8988T (cell line): ENCODE measurements around the gene LUZP4.
"Not testable (repeated sequence)": the region's sequence is repeated elsewhere in the genome, so short reads cannot be mapped to it uniquely, and the experiment has no call there.

Experiments
- DNase-seq: peaks from one replicate; pipeline ENCODE4 v3.0.0; 2011

The LUZP4 gene, protein sequence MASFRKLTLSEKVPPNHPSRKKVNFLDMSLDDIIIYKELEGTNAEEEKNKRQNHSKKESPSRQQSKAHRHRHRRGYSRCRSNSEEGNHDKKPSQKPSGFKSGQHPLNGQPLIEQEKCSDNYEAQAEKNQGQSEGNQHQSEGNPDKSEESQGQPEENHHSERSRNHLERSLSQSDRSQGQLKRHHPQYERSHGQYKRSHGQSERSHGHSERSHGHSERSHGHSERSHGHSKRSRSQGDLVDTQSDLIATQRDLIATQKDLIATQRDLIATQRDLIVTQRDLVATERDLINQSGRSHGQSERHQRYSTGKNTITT

DNA sequence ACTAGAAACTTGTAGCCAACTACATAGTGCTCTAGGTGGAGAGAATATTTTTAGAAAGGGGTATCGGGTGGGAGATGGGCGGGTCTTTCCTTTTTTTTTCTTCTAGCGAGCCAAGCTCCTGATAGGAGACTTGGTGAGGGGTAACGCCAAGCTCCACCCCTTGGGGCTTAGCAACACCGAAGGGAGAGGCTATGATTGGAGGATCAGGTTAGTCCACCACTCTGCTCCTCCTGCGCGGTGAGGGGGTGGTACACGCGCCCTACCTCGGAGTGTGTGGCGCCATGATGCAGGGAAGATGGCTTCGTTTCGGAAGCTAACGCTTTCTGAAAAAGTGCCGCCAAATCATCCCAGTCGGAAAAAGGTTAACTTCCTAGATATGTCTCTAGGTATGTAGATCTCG lies at the start of gene LUZP4:
LUZP4 (plus strand) TSS at position 251 of the 400 bp plus-strand sequence; CDS start at position 296, 45 bp downstream.
- no peak for DNase-seq

DNA sequence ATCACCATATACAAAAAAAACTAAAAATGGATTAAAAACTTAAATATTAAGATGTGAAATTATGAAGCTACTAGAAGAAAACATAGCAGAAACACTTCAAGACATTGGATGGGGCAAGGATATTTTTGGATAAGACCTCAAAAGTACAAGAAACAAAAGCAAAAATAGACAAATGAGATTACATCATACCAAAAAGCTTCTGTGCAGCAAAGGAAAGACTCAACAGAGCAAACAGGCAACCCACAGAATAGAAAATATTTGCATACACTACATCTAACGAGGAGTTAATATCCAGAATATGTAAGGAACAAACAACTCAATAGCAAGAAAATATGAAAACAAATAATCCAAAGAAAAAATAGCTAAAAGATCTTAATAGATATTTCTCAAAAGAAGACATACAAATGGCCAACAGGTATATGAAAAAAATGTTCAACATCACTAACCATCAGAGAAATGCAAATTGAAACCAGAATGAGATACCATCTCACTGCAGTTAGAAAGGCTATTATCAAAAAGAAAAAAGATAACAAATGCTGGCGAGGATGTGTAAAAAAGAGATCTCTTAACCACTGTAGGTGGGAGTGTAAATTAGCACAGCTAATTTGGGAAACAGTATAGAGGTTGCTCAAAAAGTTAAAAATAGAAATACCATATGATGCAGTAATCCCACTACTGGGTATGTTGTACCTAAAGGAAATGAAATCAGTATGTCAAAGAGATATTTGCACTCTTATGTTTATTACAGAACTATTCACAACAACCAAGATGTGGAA lies 37.9 kb upstream of the LUZP4 start:
- no peak for DNase-seq

DNA sequence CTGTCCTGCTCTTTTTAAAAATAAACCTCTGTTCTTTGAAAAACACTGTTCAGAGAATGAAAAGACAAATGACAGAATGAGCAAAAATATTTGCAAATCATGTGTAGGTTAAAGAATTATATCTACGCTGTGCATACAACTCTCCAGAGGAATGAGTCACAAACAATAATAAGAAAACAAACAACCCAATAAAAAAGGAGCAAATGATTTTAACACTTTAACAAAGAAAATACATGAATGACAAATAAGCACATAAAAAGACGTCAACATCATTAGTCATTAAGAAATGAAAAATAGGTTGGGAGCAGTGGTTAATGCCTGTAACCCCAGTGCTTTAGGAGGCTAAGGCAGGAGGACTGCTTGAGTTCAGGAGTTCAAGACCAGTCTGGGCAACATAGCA lies 34.5 kb upstream of the LUZP4 start:
- no peak for DNase-seq

DNA sequence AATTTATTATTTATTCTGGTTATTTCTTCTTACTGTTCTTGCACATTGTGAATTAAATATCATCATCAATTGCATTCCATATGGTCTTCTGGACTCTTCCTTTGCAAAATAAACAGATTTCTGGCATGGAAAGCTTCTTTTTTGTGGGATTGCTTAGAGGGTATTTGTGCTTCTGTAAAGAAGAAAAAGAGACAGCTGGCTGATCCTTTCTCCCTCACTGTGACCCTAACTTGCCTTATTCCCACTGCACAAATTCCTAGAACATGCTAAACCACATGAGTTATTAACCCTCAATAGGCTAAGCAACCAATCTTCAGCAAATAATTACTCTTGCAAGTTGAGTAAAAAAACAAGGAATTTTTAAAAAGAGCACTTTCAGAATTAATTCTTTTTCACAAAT lies 31.8 kb upstream of the LUZP4 start:
- DNase-seq: no peak

DNA sequence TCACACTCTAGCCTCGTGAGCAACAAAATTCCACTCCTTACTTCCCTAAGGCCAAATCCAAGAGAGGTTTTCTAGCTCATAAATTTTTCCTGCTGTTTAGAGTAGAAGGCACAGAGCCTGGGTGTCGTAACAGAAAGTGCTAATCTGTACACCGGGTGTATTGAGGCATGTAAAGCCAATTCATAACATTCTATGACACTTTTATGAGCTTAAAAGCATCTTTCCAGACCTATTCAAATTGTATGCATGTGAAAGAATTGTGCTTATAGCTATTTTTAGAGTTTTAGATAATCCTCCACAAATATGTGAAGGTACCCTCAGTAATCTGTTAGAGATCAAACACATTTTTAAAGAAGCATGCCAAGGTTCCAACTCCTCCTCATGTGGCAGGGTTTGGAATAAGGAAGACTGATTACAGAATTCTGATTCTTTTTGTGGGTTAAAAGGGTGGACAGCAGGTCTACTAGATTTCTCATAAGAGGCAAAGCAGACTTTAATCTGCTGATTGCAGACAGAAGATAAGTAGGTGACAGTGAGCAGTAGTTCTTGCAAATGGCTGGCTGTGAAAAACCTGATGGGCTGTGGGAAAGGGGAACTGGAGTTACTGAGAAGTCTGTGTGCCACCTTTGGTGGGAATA lies 30.2 kb upstream of the LUZP4 start:
- no peak for DNase-seq

DNA sequence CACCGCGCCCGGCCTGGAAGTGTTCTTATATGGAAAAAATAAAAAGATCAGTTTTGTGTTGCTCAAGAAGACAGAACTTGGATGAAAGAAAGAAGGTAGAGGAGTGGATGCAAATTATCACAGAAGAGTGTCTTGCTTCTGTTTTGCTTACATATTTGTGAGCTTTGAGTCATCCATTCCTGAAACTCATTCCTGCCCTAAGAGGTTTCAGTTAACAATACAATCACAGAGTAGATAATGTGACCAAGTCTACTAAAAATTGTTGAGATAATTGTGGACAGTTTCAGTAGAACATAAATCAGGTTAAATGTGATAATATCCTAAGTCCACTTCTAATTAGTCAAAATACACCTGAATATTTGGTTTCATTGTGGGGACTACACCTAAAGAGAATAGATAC lies 29.2 kb upstream of the LUZP4 start:
- no peak for DNase-seq

DNA sequence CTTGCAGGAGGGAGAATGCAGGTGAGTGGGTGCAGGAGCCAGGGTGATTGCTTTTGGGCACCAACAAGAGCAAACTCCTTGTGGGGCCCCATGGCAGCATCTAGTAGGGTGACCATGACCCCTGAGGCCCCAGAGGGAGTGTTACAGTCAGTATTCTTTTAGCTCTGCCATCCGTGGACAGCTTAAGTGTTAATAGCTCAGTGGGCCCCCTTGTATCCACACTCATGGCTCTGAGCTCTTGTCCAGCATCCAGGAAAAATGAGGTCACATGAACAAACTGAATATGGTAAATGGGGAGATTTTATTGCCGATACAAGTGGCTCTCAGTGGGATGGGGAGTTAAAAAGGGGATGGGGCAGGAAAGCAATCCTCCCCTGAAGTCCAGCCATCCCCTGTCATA lies 28.4 kb upstream of the LUZP4 start:
- DNase-seq: no peak

DNA sequence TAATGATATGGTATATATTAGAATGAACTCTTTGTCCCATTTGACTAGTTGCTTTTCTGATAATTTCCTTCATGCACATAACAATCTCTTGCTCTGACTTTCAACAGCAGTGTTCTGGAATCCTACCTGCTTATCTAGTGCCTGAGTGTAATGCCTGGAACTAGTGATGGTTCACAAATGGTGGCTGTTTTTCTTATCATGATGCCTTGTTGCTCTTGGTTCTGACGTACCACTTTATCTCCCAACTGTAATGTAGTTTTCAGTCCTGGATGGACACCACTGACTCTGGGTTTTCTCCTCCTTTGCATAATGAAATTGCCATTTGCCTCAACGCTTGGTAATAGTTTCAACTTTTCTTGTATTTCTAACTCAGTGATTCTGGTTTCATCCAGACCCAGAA lies 25.5 kb upstream of the LUZP4 start:
- DNase-seq: no peak

DNA sequence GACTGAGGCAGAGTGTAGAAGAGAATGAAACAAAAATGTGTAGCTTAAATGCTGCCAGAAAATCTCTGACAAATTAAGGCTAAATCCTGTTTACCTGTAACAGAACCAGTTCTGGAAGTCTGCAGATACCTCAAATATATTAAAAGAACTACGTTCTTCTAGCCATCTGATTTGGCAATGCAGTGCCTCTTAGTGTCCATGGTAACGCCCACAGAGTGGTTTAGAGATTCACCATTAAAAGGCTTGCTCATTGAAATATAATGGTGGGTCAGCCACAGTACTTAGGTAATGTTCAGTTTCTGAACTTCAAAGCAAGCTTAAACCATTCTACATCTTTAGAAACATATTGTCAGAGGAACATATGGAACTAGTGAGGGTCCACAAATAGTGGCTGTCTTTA lies 23.2 kb upstream of the LUZP4 start:
- DNase-seq: no peak

DNA sequence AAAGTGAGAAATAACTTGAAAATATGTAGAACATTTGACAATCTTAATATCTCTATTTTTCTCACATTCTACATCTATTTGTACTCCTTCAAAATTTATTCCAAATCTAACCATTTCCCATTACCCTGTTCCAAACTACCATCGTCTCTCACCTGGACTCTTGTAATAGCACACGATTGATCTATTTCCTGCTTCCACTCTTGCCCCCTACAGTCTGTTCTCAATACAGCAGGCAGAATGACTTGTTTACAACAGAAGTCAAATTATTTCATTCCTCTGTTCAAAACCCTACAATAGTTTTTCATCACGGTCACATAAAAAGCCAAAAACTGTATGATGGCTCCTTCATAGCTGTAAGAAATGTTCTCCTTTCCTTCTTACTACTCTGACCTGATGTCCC lies 21.1 kb upstream of the LUZP4 start:
- DNase-seq: no peak

DNA sequence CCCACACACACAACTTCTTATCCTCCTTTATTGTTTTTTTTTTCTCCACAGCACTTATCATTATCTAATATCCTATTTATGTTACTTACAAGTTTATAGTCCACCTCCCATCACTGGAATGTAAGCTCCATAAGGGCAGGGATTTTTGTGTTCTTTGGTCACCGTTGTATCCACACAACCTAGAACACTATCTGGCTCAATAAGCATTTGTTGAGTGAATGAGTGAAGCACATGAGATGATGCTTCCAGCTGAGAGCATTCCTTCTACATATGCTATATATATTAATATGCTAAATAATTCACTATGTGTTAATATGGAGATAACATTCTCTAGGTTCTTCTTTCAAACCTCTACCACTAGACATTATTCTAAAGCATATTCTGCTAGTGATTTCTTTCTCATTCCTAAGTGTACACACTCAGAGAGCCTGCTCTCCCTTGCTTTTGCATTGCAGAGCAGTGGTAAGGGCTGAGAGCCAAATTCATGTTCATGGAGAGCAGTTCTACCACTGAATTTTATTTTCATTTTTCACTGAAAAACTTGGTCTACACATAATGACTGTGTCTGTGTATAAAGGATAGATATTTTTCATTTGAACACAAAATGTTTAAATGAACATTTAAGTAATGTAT lies 20.3 kb upstream of the LUZP4 start:
- DNase-seq: no peak

DNA sequence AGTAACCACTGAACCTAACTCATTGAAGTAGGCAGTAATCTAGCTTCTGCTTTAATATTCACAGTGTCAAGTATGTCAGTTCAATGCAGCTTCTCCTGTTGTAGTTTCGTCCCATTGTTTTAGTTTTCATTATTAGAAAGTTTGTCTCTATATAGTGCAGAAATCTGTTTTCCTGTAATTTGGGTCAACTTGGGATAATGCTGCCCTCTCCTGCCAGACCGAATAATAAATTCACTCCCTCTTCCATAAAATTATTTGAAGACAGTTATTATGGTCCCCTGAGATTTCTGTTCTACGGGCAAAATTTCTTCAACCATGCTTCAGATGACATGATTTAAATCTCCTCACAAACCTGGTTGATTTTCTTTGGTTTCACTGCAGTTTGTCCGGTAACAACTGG lies 4.6 kb upstream of the LUZP4 start:
- DNase-seq: no peak

DNA sequence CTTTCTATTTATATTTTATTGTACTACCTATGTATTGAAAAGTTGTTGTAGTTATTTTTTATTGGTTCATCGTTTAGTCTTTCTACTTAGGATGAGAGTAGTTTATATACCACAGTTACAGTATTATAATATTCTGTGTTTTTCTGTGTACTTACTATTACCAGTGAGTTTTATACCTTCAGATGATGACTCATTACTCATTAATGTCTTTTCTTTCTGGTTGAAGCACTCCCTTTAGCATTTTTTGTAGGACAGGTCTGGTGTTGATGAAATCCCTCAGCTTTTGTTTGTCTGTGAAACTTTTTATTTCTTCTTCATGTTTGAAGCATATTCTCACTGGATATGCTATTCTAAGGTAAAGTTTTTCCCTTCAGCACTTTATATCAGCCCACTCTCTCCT lies 7.7 kb downstream of the LUZP4 start:
- no peak for DNase-seq

DNA sequence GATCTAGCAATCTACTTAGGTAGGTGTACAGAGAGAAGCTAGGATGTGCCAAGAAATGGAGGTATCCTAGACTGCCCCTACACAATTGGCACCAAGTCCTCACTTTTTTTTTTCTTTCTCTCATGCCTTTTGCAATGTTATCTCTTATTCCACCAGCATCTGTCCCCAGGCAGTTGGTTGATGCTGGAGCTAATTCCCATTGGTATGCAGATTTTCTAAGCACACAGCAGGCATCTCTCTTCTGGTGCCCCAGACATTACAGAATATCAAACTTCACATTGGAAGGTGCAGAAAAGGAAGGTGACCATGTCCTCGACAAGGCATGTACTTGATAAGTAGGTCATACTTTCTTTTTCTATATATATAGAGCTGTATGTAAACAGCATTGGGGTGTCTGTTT lies 21.6 kb downstream of the LUZP4 start:
- DNase-seq: no peak

DNA sequence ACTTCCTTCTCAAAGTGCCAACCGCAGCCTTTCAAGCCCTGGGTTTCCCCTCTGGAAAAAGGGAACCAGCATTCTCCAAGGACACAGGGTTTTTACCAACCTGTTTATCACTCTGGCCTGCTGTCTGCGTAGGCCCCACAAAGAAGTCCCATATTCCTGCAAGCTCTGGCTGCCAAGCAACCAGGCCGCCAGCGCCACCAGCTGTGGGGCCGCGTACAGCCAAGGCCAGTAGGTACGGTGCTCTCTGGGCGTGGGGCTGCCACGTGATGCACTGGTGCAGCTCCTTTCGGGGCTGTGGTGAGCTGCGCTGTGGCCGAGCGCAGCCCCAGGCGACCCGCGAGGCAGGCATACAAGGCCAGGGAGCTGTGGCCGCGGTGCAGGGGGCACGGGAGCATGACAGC lies 22.1 kb downstream of the LUZP4 start:
- DNase-seq: no peak

DNA sequence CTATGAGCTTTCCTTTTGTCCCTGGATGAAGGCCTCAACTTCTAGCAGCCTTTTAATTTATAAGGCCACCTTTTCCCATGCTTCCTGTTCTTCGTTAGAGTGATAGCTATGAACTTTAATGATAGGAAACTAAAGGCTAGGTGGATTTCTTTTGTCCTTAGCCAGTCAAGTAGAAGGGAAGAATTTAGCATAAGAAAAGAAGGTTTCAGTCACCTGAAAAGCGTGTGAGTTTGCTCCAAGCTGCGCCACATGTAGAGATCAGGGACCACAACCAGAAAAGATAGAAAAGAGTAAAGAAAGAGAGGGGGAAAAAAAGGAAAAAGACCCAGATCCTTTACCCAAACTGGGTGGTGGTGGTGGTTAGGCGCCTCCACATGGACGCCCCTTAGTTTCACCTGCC lies 28.6 kb downstream of the LUZP4 start:
- DNase-seq: no peak

DNA sequence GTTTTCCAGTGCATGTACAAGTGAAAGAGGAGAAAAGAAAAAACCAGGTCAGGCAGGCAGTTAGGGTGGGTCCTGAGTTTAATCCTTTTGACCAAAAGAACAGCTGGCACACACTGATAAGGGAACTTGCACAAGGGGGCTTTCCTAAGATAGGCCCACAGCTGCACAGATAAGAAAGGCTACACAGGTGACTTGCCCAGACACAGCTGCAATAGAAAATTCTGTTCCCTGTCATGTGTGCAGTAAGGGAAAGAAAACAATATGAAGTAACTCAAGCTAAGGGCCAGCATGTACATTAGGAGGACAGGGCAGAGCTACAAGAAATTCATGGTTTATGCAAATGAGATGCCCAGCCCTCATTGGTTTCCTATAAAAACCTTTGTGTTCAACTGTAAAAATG lies 32.9 kb downstream of the LUZP4 start:
- DNase-seq: no peak

DNA sequence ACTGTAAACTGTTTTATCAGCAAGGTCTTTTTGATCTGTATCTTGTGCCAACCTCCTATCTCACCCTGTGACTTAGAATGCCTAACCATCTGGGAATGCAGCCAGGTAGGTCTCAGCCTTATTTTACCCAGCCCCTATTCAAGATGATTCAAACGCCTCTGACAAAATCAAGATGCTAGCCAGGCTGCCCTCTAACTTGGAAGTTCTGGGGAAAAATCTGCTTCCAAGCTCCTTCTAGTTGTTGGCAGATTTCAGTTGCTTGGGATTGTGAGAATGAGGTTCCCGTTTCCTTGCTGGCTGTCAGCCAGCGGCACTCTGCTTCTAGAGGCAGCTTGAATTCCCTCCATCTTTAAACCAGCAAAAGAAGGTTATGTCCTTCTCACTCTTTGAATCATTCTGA lies 34.7 kb downstream of the LUZP4 start:
- no peak for DNase-seq

DNA sequence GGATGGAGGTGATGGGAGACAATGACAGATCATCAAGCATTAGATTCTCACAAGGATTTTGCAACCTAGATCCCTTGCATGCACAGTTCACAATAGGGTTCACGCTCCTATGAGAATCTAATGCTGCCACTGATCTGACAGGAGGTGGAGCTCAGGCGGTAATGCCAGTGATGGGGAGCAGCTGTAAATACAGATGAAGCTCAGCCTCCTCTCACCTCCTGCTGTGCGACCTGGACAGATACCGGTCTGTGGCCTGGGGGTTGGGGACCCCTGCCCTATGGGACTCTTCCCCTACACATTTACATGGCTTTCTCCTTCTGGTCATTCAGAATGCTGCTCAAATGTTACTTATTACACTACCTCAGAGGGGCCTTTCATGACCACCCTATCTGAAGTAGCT lies 39.8 kb downstream of the LUZP4 start:
- not testable (repeated sequence) for DNase-seq

DNA sequence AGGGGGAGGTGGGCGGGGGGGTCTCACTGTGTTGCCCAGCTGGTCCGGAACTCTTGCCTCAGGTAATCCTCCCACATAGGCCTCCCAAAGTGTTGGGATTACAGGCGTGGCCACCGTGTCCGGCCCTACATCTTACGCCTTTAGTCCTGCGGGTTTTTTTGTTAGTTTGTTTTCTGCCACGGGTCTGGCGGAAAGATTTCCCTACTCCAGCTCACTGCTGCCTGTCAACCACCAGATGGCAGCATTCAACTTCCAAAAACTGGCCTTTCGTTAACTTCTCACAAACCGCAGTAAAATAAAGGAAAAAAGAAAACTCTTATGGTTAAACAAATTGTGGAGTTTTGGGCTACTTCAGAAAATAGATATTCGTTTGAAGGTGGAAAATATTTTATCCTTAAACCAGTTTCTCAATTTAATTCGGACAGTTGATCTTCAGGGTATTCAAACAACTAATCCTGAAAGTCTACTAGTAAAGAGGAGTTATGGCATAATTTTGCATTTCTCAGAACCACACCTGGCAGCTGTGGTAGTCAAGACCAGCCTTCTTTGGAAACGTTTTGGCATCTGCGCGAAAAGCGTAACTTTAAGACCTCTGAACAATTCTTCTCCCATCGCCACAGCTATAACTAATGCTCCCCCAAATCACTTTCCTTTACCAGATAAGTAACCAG lies 41.1 kb downstream of the LUZP4 start:
- no peak for DNase-seq

DNA sequence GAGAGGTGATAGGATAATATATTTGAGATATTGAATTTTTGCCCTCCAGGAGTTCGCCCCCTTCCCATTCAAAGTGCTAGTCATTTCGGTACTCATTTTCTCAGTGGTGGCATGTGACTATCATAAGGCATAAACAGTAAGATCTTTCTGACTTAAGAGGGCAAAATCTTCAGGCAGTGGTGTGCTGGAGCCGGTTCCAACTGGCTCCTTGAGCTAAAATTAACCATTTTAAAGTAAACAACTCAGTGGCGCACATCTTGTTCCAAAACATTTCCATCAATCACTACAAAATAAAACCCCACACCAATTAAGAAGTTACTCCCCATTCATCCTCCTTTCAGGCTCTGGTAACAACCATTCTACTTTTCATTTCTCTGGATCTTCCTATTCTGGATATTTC lies 43.3 kb downstream of the LUZP4 start:
- DNase-seq: no peak

DNA sequence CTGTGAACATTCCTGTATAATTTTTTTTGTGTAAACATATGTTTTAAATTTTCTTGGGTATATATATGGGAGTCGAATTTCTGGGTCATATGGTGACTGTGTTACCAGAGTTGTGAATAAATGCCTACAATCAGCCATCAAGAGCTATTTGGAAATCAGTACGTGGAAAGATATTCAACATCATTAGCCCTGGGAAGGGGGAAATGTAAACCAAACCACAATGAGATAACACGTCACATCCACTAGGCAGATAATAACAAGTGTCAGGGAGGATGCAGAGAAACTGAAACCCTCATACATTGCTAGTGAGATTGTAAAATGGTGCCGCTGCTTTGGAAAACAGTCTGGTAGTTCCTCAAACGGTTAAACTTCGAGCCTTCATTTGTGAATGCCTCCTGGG lies 43.9 kb downstream of the LUZP4 start:
- no peak for DNase-seq

DNA sequence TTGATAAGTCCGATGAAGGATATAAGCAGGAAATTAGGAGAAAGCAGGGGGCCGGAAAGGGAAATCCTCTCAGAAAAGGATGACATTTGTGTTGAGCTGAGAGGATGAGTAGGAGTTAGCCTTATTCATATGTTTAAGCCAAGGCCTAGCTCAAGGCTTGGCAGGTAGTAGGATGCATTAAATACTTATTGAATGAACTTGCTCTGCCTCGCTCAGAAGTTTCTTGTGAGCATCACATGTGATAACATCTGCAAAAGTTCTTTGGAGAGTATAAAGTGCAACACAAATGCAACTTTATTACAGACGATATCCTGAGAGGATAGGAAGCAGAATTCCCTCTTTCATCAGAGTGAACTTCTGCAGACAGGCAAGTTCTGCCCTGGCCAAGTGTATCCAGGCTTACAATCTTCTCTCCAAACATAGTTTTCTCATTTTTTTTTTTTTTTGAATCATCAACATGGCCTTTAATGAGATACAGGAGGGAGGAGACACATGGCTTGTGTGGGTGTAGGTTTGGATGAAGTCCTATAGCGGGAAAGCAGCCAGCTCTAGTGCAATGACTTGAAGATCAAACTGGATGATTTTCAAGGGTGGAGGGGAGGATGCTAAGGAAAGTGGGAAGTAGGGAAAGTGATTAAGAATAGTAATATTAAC lies 48.1 kb downstream of the LUZP4 start:
- DNase-seq: no peak
